Measurements from ENCODE around the gene NAV3.
"Not testable (repeated sequence)": the region's sequence is repeated elsewhere in the genome, so short reads cannot be mapped to it uniquely, and the experiment has no call there.

The NAV3 gene

DNA sequence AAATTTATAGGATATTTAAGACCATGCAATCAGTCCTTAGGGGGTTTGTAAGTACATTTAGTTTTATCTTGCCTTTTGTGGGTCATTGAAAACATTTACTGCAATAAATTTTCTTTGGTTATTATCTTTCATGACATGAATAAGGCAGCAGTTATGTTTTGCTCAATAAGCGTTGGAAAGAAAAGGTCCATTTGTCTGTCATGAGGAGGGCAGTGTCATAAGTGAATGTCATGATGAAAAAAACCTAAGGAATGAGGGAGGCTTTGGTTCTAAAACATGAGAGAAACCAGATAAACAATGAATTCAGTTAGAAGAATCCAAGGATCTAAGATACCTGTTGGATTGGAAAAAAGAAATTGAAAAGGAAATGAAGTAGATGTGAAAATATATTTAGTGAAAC is 209.4 kb downstream of the NAV3 start:
- no peak for DNase-seq (ENCODE audit: low read depth)

DNA sequence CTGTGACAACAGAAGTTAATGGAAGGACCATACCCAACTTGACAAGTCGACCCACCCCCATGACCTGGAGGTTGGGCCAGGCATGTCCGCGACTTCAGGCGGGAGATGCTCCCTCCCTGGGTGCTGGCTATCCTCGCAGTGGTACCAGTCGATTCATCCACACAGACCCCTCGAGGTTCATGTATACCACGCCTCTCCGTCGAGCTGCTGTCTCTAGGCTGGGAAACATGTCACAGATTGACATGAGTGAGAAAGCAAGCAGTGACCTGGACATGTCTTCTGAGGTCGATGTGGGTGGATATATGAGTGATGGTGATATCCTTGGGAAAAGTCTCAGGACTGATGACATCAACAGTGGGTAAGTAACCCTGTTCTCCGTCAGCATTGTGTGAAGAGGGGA is 220.1 kb downstream of the NAV3 start:
- no peak for DNase-seq (ENCODE audit: low read depth)

DNA sequence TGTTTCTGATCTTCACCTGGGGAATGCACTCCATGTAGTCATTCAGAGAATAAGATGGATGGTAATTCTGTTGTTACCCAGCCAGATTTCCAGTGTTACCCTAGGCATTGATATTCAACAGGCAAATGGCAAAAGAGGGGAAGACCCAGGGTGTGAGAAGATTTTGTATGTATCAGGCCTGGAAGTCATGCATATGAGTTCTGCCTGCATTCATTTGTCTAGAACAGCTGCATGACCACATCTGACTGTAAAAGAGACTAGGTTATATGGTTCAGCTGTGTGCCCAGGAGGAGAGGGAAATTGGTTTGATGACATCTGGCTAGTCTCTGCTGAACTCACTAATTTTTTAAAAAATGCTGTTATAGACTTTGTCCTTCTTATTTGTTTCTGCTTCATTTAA is 224.9 kb downstream of the NAV3 start:
- no peak for DNase-seq (ENCODE audit: low read depth)

DNA sequence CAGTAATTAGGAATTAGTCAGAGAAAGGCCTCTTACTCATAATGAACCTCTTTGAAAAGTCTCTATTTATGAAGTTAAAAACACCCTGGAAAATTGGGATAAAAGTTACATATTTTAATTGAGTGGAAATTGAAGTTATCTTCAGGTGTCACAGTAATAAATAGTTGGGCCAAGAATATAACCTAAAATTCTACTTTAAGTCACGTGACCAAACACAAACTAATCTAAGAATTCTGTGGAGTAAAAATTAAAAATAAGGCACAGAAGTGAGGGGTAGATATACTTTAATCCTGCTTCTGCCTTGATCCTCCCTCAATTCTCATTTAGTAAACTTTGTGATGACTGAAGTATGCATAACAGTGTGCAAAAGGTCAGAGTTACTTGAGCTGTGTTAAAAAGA is 226.4 kb downstream of the NAV3 start:
- DNase-seq (ENCODE audit: low read depth) = no peak

DNA sequence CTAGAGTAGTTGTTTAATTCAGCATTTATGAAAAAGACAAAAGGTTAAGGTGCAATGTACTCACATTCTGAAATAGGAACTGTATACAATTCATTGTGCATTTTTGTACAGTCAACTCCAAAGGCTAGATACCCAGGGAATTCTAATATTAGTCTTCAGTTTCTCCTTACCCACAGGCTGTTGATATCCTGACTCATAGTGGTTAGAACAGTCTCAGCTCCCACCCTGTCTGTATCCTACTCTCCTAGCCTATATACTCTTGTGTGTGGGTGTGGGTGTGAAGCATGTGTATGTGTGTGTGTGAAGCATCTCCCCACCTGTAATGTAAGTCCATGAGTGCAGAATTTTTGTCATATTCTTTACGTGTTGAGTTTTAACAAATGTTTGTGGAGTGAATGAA is 229.5 kb downstream of the NAV3 start:
- DNase-seq (ENCODE audit: low read depth) = no peak

DNA sequence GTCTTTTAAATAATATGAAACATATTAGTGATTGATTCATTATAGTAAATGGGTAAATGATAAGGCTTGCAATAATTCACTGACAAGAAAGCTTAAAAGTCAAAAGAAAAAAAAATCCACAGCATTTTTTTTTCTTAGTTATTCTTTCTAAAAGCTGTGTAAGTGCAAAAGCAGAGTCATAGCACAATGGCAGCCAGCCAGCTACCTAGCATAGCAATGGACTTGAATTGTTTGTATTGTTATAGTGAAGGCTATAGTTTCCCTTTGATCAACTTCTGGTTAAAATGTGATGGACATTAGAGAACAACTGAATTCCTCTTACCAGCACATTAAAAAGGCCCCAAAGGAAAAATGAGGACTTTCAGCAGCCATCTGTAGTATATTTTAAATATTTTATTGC is 232.1 kb downstream of the NAV3 start:
- no peak for DNase-seq (ENCODE audit: low read depth)

DNA sequence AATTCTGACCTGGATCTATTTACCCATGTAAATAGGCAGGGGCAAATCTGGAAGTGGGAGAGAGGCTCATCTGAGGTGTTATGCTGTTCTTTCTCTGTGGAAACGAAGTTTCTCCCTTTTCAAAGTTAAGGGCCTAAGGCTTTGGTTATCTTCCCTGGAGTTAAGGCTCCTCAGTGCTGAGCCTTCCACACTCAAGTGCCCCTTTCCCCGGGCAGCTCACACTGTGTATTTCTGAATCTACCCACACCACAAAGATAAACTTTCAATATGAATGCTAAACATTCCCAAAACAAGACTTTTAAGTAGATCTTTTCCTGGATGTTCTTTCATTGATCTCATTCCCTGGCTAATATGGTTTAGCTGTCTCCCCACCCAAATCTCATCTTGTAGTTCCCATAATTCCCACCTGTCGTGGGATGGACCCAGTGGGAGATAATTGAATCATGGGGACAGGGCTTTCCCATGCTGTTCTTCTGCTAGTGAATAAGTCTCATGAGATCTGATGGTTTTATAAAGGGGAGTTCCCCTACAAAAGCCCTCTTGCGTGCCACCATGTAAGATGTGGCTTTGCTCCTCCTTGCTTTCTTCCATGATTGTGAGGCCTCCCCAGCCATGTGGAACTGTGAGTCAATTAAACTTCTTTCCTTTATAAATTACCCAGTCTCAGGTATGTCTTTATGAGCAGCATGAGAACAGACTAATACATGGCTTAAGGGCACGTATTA is 251.1 kb downstream of the NAV3 start:
- no peak for DNase-seq (ENCODE audit: low read depth)

GRCh38 chr12:78085542-78086182 is 255.0 kb downstream of the NAV3 start:
- no peak for DNase-seq (ENCODE audit: low read depth)

DNA sequence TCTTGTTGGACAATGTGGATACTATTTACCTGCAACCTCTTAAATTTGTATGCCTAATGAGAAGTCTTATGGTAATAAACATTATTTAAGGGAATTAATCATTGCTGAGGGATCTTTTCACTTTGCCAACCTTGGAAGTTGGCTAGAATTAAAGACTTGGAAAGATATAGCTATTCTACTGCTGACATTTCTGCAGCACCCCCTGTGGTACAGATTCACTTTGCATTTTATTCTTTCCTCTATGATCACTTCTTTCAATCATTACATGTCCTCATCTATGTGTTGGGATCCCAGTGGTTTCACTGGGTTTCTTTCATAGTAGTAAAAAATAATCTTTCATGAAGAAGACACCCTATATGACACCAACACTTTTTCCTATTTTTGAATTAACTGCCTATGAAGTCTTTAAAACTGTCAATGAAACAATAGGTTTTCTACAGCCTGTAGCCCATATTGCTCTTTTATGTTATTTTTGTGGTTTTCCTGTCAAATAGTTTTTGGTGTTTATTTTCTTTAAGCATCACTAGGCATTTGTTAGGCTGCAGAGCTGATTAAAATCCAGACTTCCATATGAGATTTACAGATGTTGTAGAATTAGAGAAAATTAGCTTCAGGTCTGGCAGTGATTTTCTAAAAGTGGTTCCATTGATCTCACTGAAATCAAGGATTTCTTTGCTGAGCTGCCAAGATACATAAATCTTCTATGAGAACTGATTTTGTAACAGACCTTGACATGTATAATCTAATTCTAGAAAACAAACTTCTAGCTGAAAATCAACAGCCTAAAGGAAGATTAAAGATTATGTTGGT is 256.1 kb downstream of the NAV3 start:
- DNase-seq (ENCODE audit: low read depth) = no peak

GRCh38 chr12:78087363-78087675 is 256.6 kb downstream of the NAV3 start:
- no peak for DNase-seq (ENCODE audit: low read depth)

DNA sequence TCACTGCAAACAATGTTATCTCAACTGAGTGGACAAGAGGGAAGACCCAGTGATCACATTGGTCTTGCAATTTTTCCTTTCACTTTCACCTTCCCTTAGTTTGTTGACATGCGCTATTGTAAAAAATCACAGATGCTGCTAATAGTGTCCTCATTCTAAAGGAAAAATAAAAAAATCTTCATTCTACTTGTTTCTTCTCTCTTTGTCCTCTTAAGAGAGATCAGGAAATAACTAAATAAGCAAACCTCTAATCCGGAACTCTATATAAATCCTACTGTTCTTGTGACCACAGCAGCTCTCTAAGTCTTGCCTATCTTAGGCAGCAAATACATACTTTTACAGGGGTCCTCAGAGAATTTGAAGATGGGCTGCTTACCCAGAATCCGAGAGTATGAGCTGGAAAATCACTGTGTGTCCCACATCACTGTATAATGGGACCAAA is 257.7 kb downstream of the NAV3 start:
- DNase-seq (ENCODE audit: low read depth) = no peak

GRCh38 chr12:78090266-78090665 is 259.6 kb downstream of the NAV3 start:
- no peak for DNase-seq (ENCODE audit: low read depth)

DNA sequence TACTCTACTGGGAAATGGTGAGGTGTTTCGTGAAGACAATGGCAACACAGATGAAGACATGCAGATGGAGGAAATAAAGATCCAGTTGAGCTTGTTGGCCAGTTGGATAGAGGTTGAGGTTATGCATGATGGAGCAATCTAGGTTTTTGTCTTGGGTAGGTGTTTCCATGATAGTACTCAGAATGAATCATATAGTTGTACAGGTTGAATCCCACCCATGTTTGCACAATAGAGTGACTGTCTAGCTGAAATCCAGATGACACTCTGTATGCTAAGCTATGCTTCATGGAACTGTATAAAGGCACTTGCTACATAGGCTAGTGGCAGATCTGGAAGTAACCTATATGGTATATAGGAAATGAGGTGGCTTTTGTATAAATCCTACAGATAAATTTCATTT is 264.9 kb downstream of the NAV3 start:
- no peak for DNase-seq (ENCODE audit: low read depth)

- DNase-seq (ENCODE audit: low read depth) = no peak
These were observed 266.4 kb downstream of the NAV3 start for GRCh38 chr12:78096909-78097597.

DNA sequence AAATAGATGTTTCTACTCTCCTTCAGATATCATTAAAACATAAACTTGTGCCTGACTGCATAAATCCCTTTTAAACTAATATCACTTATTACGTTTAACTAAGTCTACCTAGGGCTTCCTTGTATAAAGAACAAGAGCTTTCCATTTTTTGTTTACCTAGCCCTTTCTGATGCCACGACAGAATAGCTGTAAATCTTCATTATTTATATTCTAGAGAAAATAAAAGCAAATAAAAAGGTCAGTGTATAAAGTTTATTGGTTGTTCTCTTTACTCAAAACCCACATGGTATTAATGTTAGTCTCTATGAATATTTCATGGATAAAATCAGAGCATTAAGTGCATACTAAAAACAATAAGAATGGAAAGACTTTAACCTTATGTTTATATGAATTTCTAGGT is 269.1 kb downstream of the NAV3 start:
- DNase-seq (ENCODE audit: low read depth) = no peak

- no peak for DNase-seq (ENCODE audit: low read depth)
These were observed 270.6 kb downstream of the NAV3 start for GRCh38 chr12:78101113-78101876.

- DNase-seq (ENCODE audit: low read depth) = no peak
These were observed 271.4 kb downstream of the NAV3 start for GRCh38 chr12:78101946-78102635.

DNA sequence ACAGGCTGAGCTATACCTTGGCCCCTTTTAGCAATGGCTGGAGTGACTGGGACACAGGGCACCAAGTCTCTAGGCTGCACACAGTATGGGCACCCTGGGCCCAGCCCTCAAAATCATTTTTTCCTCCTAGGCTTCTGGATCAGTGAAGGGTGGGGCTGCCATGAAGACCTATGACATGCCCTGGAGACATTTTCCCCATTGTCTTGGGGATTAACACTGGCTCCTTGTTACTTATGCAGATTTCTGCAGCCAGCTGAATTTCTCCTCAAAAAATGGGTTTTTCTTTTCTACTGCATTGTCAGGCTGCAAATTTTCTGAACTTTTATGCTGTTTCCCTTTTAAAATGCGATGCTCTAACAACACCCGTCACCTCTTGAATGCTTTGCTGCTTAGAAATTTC is 272.1 kb downstream of the NAV3 start:
- not testable (repeated sequence) for DNase-seq (ENCODE audit: low read depth)

DNA sequence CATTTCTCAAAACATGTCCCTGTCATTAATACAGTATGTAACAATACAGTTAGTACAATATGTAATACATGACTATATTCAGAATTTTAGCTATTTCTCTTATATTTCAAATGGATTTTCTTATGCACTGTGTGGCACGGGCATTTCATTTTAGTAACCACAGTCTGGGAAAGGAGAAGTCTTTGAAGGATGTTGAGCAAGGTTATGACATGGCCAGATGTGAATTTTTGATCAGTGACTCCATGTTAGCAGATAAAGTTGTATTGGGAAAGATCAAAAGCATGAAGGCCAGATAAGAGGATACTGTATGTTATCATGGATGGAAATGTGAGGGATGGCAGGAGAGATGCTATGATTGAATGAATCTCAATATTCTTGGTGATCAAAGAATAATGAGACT is 285.2 kb downstream of the NAV3 start:
- no peak for DNase-seq (ENCODE audit: low read depth)

DNA sequence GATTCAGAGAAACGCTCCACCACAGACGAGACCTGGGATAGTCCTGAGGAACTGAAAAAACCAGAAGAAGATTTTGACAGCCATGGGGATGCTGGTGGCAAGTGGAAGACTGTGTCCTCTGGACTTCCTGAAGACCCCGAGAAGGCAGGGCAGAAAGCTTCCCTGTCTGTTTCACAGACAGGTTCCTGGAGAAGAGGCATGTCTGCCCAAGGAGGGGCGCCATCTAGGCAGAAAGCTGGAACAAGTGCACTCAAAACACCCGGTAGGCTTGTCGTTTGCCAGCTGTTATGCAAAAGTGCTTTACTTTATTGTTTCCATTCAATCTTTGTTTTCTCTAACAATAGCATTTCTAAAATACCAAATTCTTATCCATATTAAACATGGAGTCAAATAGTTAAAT is 287.3 kb downstream of the NAV3 start:
- no peak for DNase-seq (ENCODE audit: low read depth)

DNA sequence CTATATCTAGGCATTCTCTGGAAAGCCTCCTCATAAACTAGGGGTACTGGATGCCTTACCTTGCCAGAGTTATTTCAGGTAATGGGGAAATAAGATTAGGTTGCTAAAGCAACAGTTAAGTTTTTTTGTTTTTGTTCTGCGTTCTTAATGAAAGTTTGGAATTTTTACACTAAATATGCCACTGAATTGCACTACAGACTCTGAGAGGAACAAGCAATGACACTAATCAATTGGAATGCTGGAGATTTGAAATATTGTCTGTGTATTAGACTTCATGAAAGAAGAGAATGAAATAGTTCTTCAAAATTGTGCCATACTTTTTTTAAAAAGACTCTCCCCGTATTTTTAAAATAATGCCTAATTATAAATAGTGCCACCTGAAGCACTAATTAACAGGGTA is 287.8 kb downstream of the NAV3 start:
- no peak for DNase-seq (ENCODE audit: low read depth)

All from activated T-cell treated with anti-CD3 and anti-CD28 coated beads for 24 hours (primary cell).